ENCODE results near the gene CKS2.
"Not testable (repeated sequence)": the region's sequence is repeated elsewhere in the genome, so short reads cannot be mapped to it uniquely, and the experiment has no call there.

Gene CKS2

DNA sequence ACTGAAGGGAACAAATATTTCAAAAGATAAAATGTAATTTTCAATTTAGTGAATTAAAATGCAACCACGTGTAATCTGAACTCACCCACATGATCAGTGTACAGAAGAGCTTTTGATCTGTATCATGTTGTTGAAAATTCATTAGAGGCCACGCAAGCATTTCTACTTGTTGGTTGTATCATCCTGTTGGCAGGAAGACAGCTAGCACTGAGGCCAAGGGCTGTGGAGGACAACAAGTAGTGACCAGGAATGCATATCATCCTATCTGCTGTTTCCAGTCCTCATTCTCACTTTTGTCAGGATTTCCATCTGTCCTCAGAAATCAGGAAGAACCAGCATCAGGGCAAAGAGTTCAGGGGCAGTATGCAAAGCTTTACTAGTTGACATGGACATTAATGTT, 29.9 kb upstream of the CKS2 start:
- Histone ChIP-seq H4K20me1 (ENCODE audit: insufficient read depth) (no peaks in the 10 kb centered on the region), H3K9ac (no peak overlapping the region), H3K4me2 (no peak overlapping the region), H3K27ac (no peak overlapping the region), H3K27me3 (ENCODE audit: insufficient read depth, low read depth) (no peaks in the 10 kb centered on the region), H2AFZ (ENCODE audit: low read depth) (no peak overlapping the region), H3K79me2 (ENCODE audit: insufficient read depth, low read depth) (no peaks in the 10 kb centered on the region), H3K4me1 (ENCODE audit: low read depth, poor library complexity, severe bottlenecking) (peaks cover 26% of the 10 kb centered on the region), H3K4me3 (IDR thresholded peaks at IDR 0.05; ENCODE audit: insufficient read depth, low read depth, low read length) (no peak overlapping the region), H3K36me3 (ENCODE audit: insufficient read depth) (no peaks in the 10 kb centered on the region)
- TF ChIP-seq, protein P1, sequence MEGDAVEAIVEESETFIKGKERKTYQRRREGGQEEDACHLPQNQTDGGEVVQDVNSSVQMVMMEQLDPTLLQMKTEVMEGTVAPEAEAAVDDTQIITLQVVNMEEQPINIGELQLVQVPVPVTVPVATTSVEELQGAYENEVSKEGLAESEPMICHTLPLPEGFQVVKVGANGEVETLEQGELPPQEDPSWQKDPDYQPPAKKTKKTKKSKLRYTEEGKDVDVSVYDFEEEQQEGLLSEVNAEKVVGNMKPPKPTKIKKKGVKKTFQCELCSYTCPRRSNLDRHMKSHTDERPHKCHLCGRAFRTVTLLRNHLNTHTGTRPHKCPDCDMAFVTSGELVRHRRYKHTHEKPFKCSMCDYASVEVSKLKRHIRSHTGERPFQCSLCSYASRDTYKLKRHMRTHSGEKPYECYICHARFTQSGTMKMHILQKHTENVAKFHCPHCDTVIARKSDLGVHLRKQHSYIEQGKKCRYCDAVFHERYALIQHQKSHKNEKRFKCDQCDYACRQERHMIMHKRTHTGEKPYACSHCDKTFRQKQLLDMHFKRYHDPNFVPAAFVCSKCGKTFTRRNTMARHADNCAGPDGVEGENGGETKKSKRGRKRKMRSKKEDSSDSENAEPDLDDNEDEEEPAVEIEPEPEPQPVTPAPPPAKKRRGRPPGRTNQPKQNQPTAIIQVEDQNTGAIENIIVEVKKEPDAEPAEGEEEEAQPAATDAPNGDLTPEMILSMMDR (conservative IDR thresholded peaks at IDR 0.05; ENCODE audit: low read depth, low read length): no peak

- not testable (repeated sequence) for H3K4me2 ChIP-seq; H3K4me3 ChIP-seq (IDR thresholded peaks at IDR 0.05; ENCODE audit: insufficient read depth, low read depth, low read length); H4K20me1 ChIP-seq (ENCODE audit: insufficient read depth); H2AFZ ChIP-seq (ENCODE audit: low read depth); H3K9ac ChIP-seq; H3K27me3 ChIP-seq (ENCODE audit: insufficient read depth, low read depth); H3K27ac ChIP-seq; H3K36me3 ChIP-seq (ENCODE audit: insufficient read depth); H3K79me2 ChIP-seq (ENCODE audit: insufficient read depth, low read depth)
- H3K4me1 ChIP-seq (ENCODE audit: low read depth, poor library complexity, severe bottlenecking): peaks cover 21% of the 10 kb centered on the region
Observed at GRCh38 chr9:89282248-89282968, 28.6 kb upstream of the CKS2 start.

DNA sequence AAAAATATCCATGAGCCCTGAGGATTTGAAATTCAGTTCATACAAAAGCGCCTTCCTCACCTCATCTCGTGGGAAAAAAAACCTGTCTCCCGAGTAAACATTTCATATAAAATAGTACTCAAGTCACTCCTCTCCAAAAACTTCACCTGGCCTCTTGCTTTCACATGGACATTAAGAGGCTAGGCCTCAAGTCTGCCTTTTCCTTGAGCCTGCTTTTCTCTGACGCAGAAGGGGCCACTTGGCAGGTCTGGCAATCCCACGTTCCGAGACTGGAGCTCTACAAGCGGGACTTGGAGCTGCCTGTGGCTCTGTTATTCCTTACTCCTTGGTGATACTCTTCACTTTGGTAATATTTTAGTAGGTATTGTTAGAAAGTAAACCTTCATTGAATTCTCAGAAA, 26.9 kb upstream of the CKS2 start:
- Histone ChIP-seq H2AFZ (ENCODE audit: low read depth) (no peak overlapping the region), H3K4me2 (no peak overlapping the region), H3K4me1 (ENCODE audit: low read depth, poor library complexity, severe bottlenecking) (peaks cover 5% of the 10 kb centered on the region), H3K79me2 (ENCODE audit: insufficient read depth, low read depth) (no peaks in the 10 kb centered on the region), H3K27ac (no peak overlapping the region), H3K9ac (no peak overlapping the region), H4K20me1 (ENCODE audit: insufficient read depth) (no peaks in the 10 kb centered on the region), H3K36me3 (ENCODE audit: insufficient read depth) (no peaks in the 10 kb centered on the region), H3K4me3 (IDR thresholded peaks at IDR 0.05; ENCODE audit: insufficient read depth, low read depth, low read length) (no peak overlapping the region), H3K27me3 (ENCODE audit: insufficient read depth, low read depth) (no peaks in the 10 kb centered on the region)
- TF ChIP-seq, protein P1 (conservative IDR thresholded peaks at IDR 0.05; ENCODE audit: low read depth, low read length): no peak

GRCh38 chr9:89291741-89292140, 19.3 kb upstream of the CKS2 start:
- Histone ChIP-seq H3K27me3 (ENCODE audit: insufficient read depth, low read depth) (no peaks in the 10 kb centered on the region), H3K79me2 (ENCODE audit: insufficient read depth, low read depth) (no peaks in the 10 kb centered on the region), H3K4me1 (ENCODE audit: low read depth, poor library complexity, severe bottlenecking) (no peaks in the 10 kb centered on the region), H3K27ac (no peak overlapping the region), H2AFZ (ENCODE audit: low read depth) (no peak overlapping the region), H4K20me1 (ENCODE audit: insufficient read depth) (no peaks in the 10 kb centered on the region), H3K9ac (no peak overlapping the region), H3K4me2 (no peak overlapping the region), H3K36me3 (ENCODE audit: insufficient read depth) (no peaks in the 10 kb centered on the region), H3K4me3 (IDR thresholded peaks at IDR 0.05; ENCODE audit: insufficient read depth, low read depth, low read length) (no peak overlapping the region)
- TF ChIP-seq, protein P1 (conservative IDR thresholded peaks at IDR 0.05; ENCODE audit: low read depth, low read length): no peak

DNA sequence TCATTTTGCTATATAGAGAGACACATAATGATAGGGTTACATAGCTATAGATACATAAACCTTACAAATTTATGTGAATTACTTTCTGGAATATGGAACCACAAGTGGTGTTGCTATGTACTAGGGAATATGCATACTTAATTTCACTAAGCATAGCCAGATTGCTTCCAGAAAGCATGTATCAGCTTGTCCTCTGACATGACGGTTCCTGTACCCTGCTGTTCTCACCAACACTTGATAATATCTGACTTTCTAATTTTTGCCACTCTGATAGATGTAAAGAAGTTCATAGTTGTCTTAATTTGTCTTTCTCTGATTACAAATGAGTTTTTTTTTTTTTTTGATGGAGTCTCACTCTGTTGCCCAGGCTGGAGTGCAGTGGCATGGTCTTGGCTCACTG, 18.0 kb upstream of the CKS2 start:
- Histone ChIP-seq H3K79me2 (ENCODE audit: insufficient read depth, low read depth) (no peaks in the 10 kb centered on the region), H3K4me1 (ENCODE audit: low read depth, poor library complexity, severe bottlenecking) (no peaks in the 10 kb centered on the region), H3K36me3 (ENCODE audit: insufficient read depth) (no peaks in the 10 kb centered on the region), H3K27ac (no peak overlapping the region), H3K4me2 (no peak overlapping the region), H2AFZ (ENCODE audit: low read depth) (no peak overlapping the region), H3K9ac (no peak overlapping the region), H3K4me3 (IDR thresholded peaks at IDR 0.05; ENCODE audit: insufficient read depth, low read depth, low read length) (no peak overlapping the region), H3K27me3 (ENCODE audit: insufficient read depth, low read depth) (no peaks in the 10 kb centered on the region), H4K20me1 (ENCODE audit: insufficient read depth) (no peaks in the 10 kb centered on the region)
- TF ChIP-seq, protein P1 (conservative IDR thresholded peaks at IDR 0.05; ENCODE audit: low read depth, low read length): no peak

All from KMS-11 (cell line).